ENCODE results near the gene PEX14. TPM values are rescaled to one million over a fixed set of nuclear protein-coding genes. Genes with fewer than 3 reads are reported as not detected.

The PEX14 gene
- polyA plus RNA-seq, 1 donor (not counting 4 experiments of a cell fraction or from before 2014, with no cell fraction given): 8.4 TPM

GRCh38 chr1:10612436-10613160 is 137.8 kb downstream of the PEX14 start:
- no peak for TF ChIP-seq EZH2 (IDR thresholded peaks at IDR 0.05; ENCODE audit: low read length)
- TF ChIP-seq, protein P1, sequence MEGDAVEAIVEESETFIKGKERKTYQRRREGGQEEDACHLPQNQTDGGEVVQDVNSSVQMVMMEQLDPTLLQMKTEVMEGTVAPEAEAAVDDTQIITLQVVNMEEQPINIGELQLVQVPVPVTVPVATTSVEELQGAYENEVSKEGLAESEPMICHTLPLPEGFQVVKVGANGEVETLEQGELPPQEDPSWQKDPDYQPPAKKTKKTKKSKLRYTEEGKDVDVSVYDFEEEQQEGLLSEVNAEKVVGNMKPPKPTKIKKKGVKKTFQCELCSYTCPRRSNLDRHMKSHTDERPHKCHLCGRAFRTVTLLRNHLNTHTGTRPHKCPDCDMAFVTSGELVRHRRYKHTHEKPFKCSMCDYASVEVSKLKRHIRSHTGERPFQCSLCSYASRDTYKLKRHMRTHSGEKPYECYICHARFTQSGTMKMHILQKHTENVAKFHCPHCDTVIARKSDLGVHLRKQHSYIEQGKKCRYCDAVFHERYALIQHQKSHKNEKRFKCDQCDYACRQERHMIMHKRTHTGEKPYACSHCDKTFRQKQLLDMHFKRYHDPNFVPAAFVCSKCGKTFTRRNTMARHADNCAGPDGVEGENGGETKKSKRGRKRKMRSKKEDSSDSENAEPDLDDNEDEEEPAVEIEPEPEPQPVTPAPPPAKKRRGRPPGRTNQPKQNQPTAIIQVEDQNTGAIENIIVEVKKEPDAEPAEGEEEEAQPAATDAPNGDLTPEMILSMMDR (optimal IDR thresholded peaks at IDR 0.05 in 1 of 3, IDR thresholded peaks at IDR 0.05 in 1 of 3, conservative IDR thresholded peaks at IDR 0.05 in 1 of 3; ENCODE audit: extremely low read depth in 1 of 3, insufficient read depth in 2 of 3, low read length in 3 of 3): no peak
- H3K9me3 ChIP-seq (ENCODE audit: control insufficient read depth, low read depth, low read length): no peaks in the 10 kb centered on the region
- no peak for FAIRE-seq
- H3K79me2 ChIP-seq (ENCODE audit: control insufficient read depth, insufficient read depth, low read length): no peaks in the 10 kb centered on the region
- no peak for DNase-seq (ENCODE audit: low read depth, low spot score)
- dilution Hi-C loops (cut with MboI; ENCODE audit: extremely low pct_ligation_motif_present, low sequenced_read_pairs): no loop called here
- no peaks in the 10 kb centered on the region for H3K9me1 ChIP-seq (ENCODE audit: control insufficient read depth, extremely low read depth, insufficient read depth, low read length)
- H3K4me2 ChIP-seq (ENCODE audit: control insufficient read depth, extremely low read depth, insufficient read depth, low read depth, low read length): no peak overlapping the region
- H4K20me1 ChIP-seq (ENCODE audit: control insufficient read depth, extremely low read depth, insufficient read depth, low read length): no peaks in the 10 kb centered on the region
- H3K4me1 ChIP-seq (ENCODE audit: control insufficient read depth, extremely low read depth, insufficient read depth, low read length): no peaks in the 10 kb centered on the region
- H2AFZ ChIP-seq (ENCODE audit: control insufficient read depth, low read length): no peak overlapping the region
- no peak overlapping the region for H3K9ac ChIP-seq (ENCODE audit: control insufficient read depth, extremely low read depth, insufficient read depth, low read length)
- H3K4me3 ChIP-seq (ENCODE audit: control insufficient read depth in 2 of 3, extremely low read depth in 1 of 3, insufficient read depth in 2 of 3, low read depth in 1 of 3, low read length in 3 of 3): no peak overlapping the region
- no peak overlapping the region for H3K27ac ChIP-seq (ENCODE audit: control insufficient read depth, insufficient read depth, low read length)
- no peaks in the 10 kb centered on the region for H3K27me3 ChIP-seq (ENCODE audit: control insufficient read depth, extremely low read depth, insufficient read depth, low read length)
- peaks cover 0 to 3% of the 10 kb centered on the region in 2 experiments for H3K36me3 ChIP-seq (ENCODE audit: control insufficient read depth in 2 of 2, extremely low read depth in 1 of 2, insufficient read depth in 2 of 2, low read length in 2 of 2)

- TF ChIP-seq EZH2 (IDR thresholded peaks at IDR 0.05; ENCODE audit: low read length): no peak
- TF ChIP-seq, protein P1 (optimal IDR thresholded peaks at IDR 0.05 in 1 of 3, IDR thresholded peaks at IDR 0.05 in 1 of 3, conservative IDR thresholded peaks at IDR 0.05 in 1 of 3; ENCODE audit: extremely low read depth in 1 of 3, insufficient read depth in 2 of 3, low read length in 3 of 3): no peak
- dilution Hi-C loops (cut with MboI; ENCODE audit: extremely low pct_ligation_motif_present, low sequenced_read_pairs): no loop called here
- H3K27ac ChIP-seq (ENCODE audit: control insufficient read depth, insufficient read depth, low read length): no peak overlapping the region
- H3K36me3 ChIP-seq (ENCODE audit: control insufficient read depth in 2 of 2, extremely low read depth in 1 of 2, insufficient read depth in 2 of 2, low read length in 2 of 2): peaks cover 0 to 3% of the 10 kb centered on the region in 2 experiments
- no peaks in the 10 kb centered on the region for H3K79me2 ChIP-seq (ENCODE audit: control insufficient read depth, insufficient read depth, low read length)
- no peaks in the 10 kb centered on the region for H3K9me1 ChIP-seq (ENCODE audit: control insufficient read depth, extremely low read depth, insufficient read depth, low read length)
- DNase-seq (ENCODE audit: low read depth, low spot score) (no peak), FAIRE-seq (no peak)
- H4K20me1 ChIP-seq (ENCODE audit: control insufficient read depth, extremely low read depth, insufficient read depth, low read length): no peaks in the 10 kb centered on the region
- no peaks in the 10 kb centered on the region for H3K9me3 ChIP-seq (ENCODE audit: control insufficient read depth, low read depth, low read length)
- no peak overlapping the region for H3K4me2 ChIP-seq (ENCODE audit: control insufficient read depth, extremely low read depth, insufficient read depth, low read depth, low read length)
- H2AFZ ChIP-seq (ENCODE audit: control insufficient read depth, low read length): no peak overlapping the region
- H3K4me1 ChIP-seq (ENCODE audit: control insufficient read depth, extremely low read depth, insufficient read depth, low read length): no peaks in the 10 kb centered on the region
- H3K27me3 ChIP-seq (ENCODE audit: control insufficient read depth, extremely low read depth, insufficient read depth, low read length): no peaks in the 10 kb centered on the region
- H3K4me3 ChIP-seq (ENCODE audit: control insufficient read depth in 2 of 3, extremely low read depth in 1 of 3, insufficient read depth in 2 of 3, low read depth in 1 of 3, low read length in 3 of 3): no peak overlapping the region
- no peak overlapping the region for H3K9ac ChIP-seq (ENCODE audit: control insufficient read depth, extremely low read depth, insufficient read depth, low read length)
Measured at GRCh38 chr1:10613340-10613739, 138.6 kb downstream of the PEX14 start.

All from keratinocyte (primary cell).